Liver (tissue), 9 donors: ENCODE data around the gene SP2. TPM values are rescaled to one million over a fixed set of nuclear protein-coding genes. Genes with fewer than 3 reads are reported as not detected.

ENCODE experiments used
- DNase-seq: peaks from one replicate; pipeline ENCODE4 v3.0.0-alpha.2; 2017; ENCODE audit warnings: low spot score
- H3K27ac ChIP-seq, 2 donors: one replicate each; pipeline ENCODE4 v1.7.0; 2013; ENCODE audit warnings: inconsistent platforms in 2 of 2, low read length in 2 of 2, control low read depth in 1 of 2, low read depth in 1 of 2, mild to moderate bottlenecking in 1 of 2
- H3K27me3 ChIP-seq, 4 donors: one replicate each; pipeline versions ENCODE4 v1.6.1 to v1.7.0; 2013; ENCODE audit warnings: low read length in 3 of 4, inconsistent platforms in 1 of 4, mild to moderate bottlenecking in 1 of 4, moderate library complexity in 1 of 4; ENCODE audit not compliant: control insufficient read depth in 4 of 4, insufficient read depth in 4 of 4
- H3K36me3 ChIP-seq, 4 donors: one replicate each; pipeline versions ENCODE4 v1.6.1 to v1.7.0; 2013; ENCODE audit warnings: low read length in 3 of 4, mild to moderate bottlenecking in 3 of 4, low read depth in 1 of 4, moderate library complexity in 1 of 4; ENCODE audit not compliant: control insufficient read depth in 4 of 4, insufficient read depth in 3 of 4
- H3K4me1 ChIP-seq, 4 donors: one replicate each; pipeline versions ENCODE4 v1.6.1 to v1.7.0; 2013; ENCODE audit warnings: low read length in 3 of 4, mild to moderate bottlenecking in 3 of 4, moderate library complexity in 1 of 4; ENCODE audit not compliant: control insufficient read depth in 4 of 4, insufficient read depth in 4 of 4
- H3K4me3 ChIP-seq, 3 donors: one replicate each; pipeline versions ENCODE4 v1.6.1 to v1.7.0; 2013; ENCODE audit warnings: low read length in 3 of 3, control low read depth in 1 of 3, low read depth in 1 of 3, mild to moderate bottlenecking in 1 of 3
- H3K9ac ChIP-seq, 2 donors: one replicate each; pipeline ENCODE4 v1.7.0; 2013; ENCODE audit warnings: low read length in 2 of 2, mild to moderate bottlenecking in 2 of 2, moderate library complexity in 2 of 2, control low read depth in 1 of 2, low read depth in 1 of 2
- H3K9me3 ChIP-seq, 4 donors: one replicate each; pipeline versions ENCODE4 v1.6.1 to v1.7.0; 2013; ENCODE audit warnings: low read length in 3 of 4; ENCODE audit not compliant: control insufficient read depth in 4 of 4
- EGR1 ChIP-seq, 2 donors: IDR thresholded peaks; 2 replicates each; pipeline ENCODE4 v1.6.1; 2016 to 2018; ENCODE audit warnings: antibody characterized with exemption in 2 of 2, low read depth in 2 of 2
- FOXA1 ChIP-seq: IDR thresholded peaks from 2 replicates; pipeline ENCODE4 v1.6.1; 2016; ENCODE audit warnings: antibody characterized with exemption
- GABPA ChIP-seq, 2 donors: IDR thresholded peaks in 1 of 2; conservative IDR thresholded peaks in 1 of 2; 2 replicates each; pipeline ENCODE4 v1.6.1; 2016; ENCODE audit warnings: antibody characterized with exemption in 2 of 2, mild to moderate bottlenecking in 1 of 2, moderate library complexity in 1 of 2
- HNF4G ChIP-seq: IDR thresholded peaks from 2 replicates; pipeline ENCODE4 v1.6.1; 2016; ENCODE audit warnings: antibody characterized with exemption
- RAD21 ChIP-seq, 2 donors: IDR thresholded peaks; 2 replicates each; pipeline ENCODE4 v1.6.1; 2016; ENCODE audit warnings: antibody characterized with exemption in 2 of 2, mild to moderate bottlenecking in 2 of 2
- SP1 ChIP-seq: IDR thresholded peaks from 2 replicates; pipeline ENCODE4 v1.6.1; 2018; ENCODE audit warnings: antibody characterized with exemption, mild to moderate bottlenecking
- TAF1 ChIP-seq: conservative IDR thresholded peaks from 2 replicates; pipeline ENCODE4 v1.6.1; 2016; ENCODE audit warnings: antibody characterized with exemption, mild to moderate bottlenecking
- WGBS: extraction: QIAGEN DNeasy Blood & Tissue Kit; methylation state at CpG from one replicate; pipeline ENCODE4 v1.1.7; 2013; 5-methylcytosine and 5-hydroxymethylcytosine counted together
- polyA plus RNA-seq, 2 donors: library from polyadenylated mRNA; stranded (reverse) in 1 of 2; unstranded in 1 of 2; fragments of 200-250 nt in 1 of 2; fragments of >200 nt in 1 of 2; fragmentation: Nextera tagmentation in 1 of 2; extraction: Ambion mirVana in 1 of 2; gene quantifications; one replicate each; pipeline versions ENCODE4 v1.2.1 to v1.2.3, GENCODE V29; 2013 to 2015
- total RNA-seq, 2 donors: library from RNA; depleted of rRNA; stranded (reverse); fragments of >200 nt; gene quantifications; one replicate each; pipeline ENCODE4 v1.2.3, GENCODE V29; 2014
- TF ChIP-seq, protein P1 (sequence below): IDR thresholded peaks from 2 replicates; pipeline ENCODE4 v1.6.1; 2016; ENCODE audit warnings: antibody characterized with exemption, mild to moderate bottlenecking
- TF ChIP-seq, protein P2 (sequence below): fragments of 150-350 bp; IDR thresholded peaks from 2 replicates; pipeline ENCODE4 v1.5.1; 2017; ENCODE audit warnings: improper control_type of control experiment, low read depth, low read length; ENCODE audit not compliant: missing input control
- TF ChIP-seq, protein P3 (sequence below): IDR thresholded peaks from 2 replicates; pipeline ENCODE4 v1.6.1; 2016; ENCODE audit warnings: antibody characterized with exemption
- donor health status: healthy.
- donor health status: healthy.
- donor health status: healthy.
- donor health status: healthy.
- donor health status: healthy.

Gene SP2
- total and polyA plus RNA-seq, 4 donors, result 2.2 to 5.7 (median 3.8) TPM

DNA sequence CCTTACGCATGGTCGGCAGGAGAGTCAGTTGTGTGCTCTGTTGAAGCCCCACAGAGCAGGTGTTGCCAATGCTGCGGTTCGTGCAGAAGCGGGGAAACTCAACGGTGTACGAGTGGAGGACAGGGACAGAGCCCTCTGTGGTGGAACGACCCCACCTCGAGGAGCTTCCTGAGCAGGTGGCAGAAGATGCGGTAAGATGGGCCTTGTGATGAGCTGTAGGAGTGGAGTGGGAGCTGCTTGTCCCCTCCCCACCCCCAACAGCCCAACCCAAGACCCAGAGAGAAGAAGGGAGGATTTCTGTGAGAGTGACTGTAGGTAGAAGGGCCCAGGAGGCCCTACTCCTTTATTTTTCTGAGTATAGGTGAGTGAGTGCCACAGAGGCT, 79.8 kb downstream of the SP2 start:
- peaks cover 6 to 65% (median 52%) of the 10 kb centered on the region in 4 donors for H3K36me3 ChIP-seq
- 94% methylated on average over 10 of the region's 10 CpGs for WGBS

DNA sequence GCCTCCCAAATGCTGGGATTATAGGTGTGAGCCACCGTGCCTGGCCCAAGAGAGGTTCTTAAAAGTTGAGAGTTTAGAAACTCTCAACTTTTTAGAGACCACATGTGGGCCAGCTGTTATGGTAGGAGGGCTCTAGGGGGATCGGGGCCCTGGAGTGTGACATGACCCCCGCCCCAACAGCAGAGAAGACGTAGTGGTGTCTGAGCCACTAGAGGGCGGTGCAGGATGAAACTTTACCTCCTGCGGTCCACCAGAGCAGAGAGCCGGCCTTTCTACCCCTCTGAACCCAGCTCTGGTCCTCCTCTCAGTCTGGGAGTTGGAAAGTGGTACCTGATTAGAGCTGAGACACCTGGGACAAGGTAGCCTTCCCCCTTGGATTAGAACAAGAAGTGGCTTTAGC, 82.3 kb downstream of the SP2 start:
- peak; percentile 66 for DNase-seq
- Histone ChIP-seq H3K9me3 (no peaks in the 10 kb centered on the region), H3K36me3 (peaks cover 9 to 86% (median 68%) of the 10 kb centered on the region in 4 donors), H3K9ac (no peak overlapping the region), H3K4me3 (no peak overlapping the region), H3K27me3 (no peaks in the 10 kb centered on the region), H3K4me1 (peaks cover 0 to 5% (median 1%) of the 10 kb centered on the region in 4 donors), H3K27ac (no peak overlapping the region)
- TF ChIP-seq, protein P1, sequence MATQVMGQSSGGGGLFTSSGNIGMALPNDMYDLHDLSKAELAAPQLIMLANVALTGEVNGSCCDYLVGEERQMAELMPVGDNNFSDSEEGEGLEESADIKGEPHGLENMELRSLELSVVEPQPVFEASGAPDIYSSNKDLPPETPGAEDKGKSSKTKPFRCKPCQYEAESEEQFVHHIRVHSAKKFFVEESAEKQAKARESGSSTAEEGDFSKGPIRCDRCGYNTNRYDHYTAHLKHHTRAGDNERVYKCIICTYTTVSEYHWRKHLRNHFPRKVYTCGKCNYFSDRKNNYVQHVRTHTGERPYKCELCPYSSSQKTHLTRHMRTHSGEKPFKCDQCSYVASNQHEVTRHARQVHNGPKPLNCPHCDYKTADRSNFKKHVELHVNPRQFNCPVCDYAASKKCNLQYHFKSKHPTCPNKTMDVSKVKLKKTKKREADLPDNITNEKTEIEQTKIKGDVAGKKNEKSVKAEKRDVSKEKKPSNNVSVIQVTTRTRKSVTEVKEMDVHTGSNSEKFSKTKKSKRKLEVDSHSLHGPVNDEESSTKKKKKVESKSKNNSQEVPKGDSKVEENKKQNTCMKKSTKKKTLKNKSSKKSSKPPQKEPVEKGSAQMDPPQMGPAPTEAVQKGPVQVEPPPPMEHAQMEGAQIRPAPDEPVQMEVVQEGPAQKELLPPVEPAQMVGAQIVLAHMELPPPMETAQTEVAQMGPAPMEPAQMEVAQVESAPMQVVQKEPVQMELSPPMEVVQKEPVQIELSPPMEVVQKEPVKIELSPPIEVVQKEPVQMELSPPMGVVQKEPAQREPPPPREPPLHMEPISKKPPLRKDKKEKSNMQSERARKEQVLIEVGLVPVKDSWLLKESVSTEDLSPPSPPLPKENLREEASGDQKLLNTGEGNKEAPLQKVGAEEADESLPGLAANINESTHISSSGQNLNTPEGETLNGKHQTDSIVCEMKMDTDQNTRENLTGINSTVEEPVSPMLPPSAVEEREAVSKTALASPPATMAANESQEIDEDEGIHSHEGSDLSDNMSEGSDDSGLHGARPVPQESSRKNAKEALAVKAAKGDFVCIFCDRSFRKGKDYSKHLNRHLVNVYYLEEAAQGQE, result no peak
- TF ChIP-seq SP1 (no peak), FOXA1 (no peak), RAD21 (IDR thresholded peaks at IDR 0.05) (peak; percentile 65 to 75), HNF4G (no peak), EGR1 (IDR thresholded peaks at IDR 0.05; ENCODE audit: low read depth in 2 of 2) (no peak), TAF1 (no peak)
- TF ChIP-seq, protein P2, sequence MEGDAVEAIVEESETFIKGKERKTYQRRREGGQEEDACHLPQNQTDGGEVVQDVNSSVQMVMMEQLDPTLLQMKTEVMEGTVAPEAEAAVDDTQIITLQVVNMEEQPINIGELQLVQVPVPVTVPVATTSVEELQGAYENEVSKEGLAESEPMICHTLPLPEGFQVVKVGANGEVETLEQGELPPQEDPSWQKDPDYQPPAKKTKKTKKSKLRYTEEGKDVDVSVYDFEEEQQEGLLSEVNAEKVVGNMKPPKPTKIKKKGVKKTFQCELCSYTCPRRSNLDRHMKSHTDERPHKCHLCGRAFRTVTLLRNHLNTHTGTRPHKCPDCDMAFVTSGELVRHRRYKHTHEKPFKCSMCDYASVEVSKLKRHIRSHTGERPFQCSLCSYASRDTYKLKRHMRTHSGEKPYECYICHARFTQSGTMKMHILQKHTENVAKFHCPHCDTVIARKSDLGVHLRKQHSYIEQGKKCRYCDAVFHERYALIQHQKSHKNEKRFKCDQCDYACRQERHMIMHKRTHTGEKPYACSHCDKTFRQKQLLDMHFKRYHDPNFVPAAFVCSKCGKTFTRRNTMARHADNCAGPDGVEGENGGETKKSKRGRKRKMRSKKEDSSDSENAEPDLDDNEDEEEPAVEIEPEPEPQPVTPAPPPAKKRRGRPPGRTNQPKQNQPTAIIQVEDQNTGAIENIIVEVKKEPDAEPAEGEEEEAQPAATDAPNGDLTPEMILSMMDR, result peak; percentile 41
- WGBS, result 53% methylated on average over 7 of the region's 7 CpGs

More for the DNA sequence above, 79.8 kb downstream of the SP2 start:
- Histone ChIP-seq H3K9ac (no peak overlapping the region), H3K9me3 (no peaks in the 10 kb centered on the region), H3K4me3 (no peak overlapping the region), H3K27ac (no peak overlapping the region), H3K27me3 (no peaks in the 10 kb centered on the region), H3K4me1 (peaks cover 0 to 13% (median 9%) of the 10 kb centered on the region in 4 donors)
- no peak for TF ChIP-seq GABPA (IDR thresholded peaks at IDR 0.05 in 1 of 2, conservative IDR thresholded peaks at IDR 0.05 in 1 of 2)
- TF ChIP-seq, protein P3, sequence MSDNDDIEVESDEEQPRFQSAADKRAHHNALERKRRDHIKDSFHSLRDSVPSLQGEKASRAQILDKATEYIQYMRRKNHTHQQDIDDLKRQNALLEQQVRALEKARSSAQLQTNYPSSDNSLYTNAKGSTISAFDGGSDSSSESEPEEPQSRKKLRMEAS, result no peak
- DNase-seq, result no peak

Other genes starting within 250 kb of the SP2 start
- 100 to 1,000 TPM; 111 to 114 TPM for gene KPNB1, start 246.3 kb upstream of the SP2 start, total RNA-seq
- gene KPNB1, start 246.3 kb upstream of the SP2 start, polyA plus RNA-seq, result 10 to 100 TPM; 27.6 to 39.5 TPM
- gene TBKBP1, start 202.1 kb upstream of the SP2 start, total RNA-seq, result 1 to 10 TPM; 1.4 to 1.5 TPM
- gene TBKBP1, start 202.1 kb upstream of the SP2 start, polyA plus RNA-seq, result 1 to 10 TPM in 1 of 2 donors, under 1 TPM in 1; 0.25 to 2.0 TPM
- gene TBX21, start 163.0 kb upstream of the SP2 start, total RNA-seq, result under 1 TPM; 0.19 to 0.59 TPM
- gene TBX21, start 163.0 kb upstream of the SP2 start, polyA plus RNA-seq, result under 1 TPM in 1 of 2 donors, not detected in 1; 0.25 TPM
- gene OSBPL7, start 74.4 kb upstream of the SP2 start, total RNA-seq, result 1 to 10 TPM; 1.9 to 2.4 TPM
- under 1 TPM; 0.51 to 0.81 TPM for gene OSBPL7, start 74.4 kb upstream of the SP2 start, polyA plus RNA-seq
- gene MRPL10, start 64.7 kb upstream of the SP2 start, total RNA-seq, result 10 to 100 TPM; 10.2 to 10.6 TPM
- 10 to 100 TPM; 15.1 to 24.9 TPM for gene MRPL10, start 64.7 kb upstream of the SP2 start, polyA plus RNA-seq
- under 1 TPM; under 0.01 to 0.28 TPM for gene LRRC46, start 64.6 kb upstream of the SP2 start, total RNA-seq
- under 1 TPM; 0.36 to 0.43 TPM for gene LRRC46, start 64.6 kb upstream of the SP2 start, polyA plus RNA-seq
- gene SCRN2, start 55.0 kb upstream of the SP2 start, total RNA-seq, result 10 to 100 TPM; 17.8 to 21.4 TPM
- 10 to 100 TPM; 19.2 to 27.4 TPM for gene SCRN2, start 55.0 kb upstream of the SP2 start, polyA plus RNA-seq
- gene SP6, start 45.1 kb upstream of the SP2 start, total RNA-seq, result under 1 TPM; 0.08 to 0.09 TPM
- under 1 TPM; 0.03 to 0.04 TPM for gene SP6, start 45.1 kb upstream of the SP2 start, polyA plus RNA-seq
- gene PNPO, start 45.3 kb downstream of the SP2 start, total RNA-seq, result 100 to 1,000 TPM in 1 of 2 donors, 10 to 100 TPM in 1; 27.8 to 102 TPM
- 10 to 100 TPM; 49.7 to 52.9 TPM for gene PNPO, start 45.3 kb downstream of the SP2 start, polyA plus RNA-seq
- 10 to 100 TPM in 1 of 2 donors, 1 to 10 TPM in 1; 1.9 to 11.0 TPM for gene PRR15L, start 61.6 kb downstream of the SP2 start, total RNA-seq
- gene PRR15L, start 61.6 kb downstream of the SP2 start, polyA plus RNA-seq, result 1 to 10 TPM in 1 of 2 donors, under 1 TPM in 1; 0.83 to 1.8 TPM
- 100 to 1,000 TPM in 1 of 2 donors, 10 to 100 TPM in 1; 44.6 to 120 TPM for gene CDK5RAP3, start 74.9 kb downstream of the SP2 start, total RNA-seq
- 10 to 100 TPM; 52.7 to 96.8 TPM for gene CDK5RAP3, start 74.9 kb downstream of the SP2 start, polyA plus RNA-seq
- 10 to 100 TPM in 1 of 2 donors, 1 to 10 TPM in 1; 2.6 to 13.3 TPM for gene COPZ2, start 141.6 kb downstream of the SP2 start, total RNA-seq
- gene COPZ2, start 141.6 kb downstream of the SP2 start, polyA plus RNA-seq, result 10 to 100 TPM; 22.4 to 38.1 TPM
- gene NFE2L1, start 152.1 kb downstream of the SP2 start, total RNA-seq, result 10 to 100 TPM; 37.5 to 79.5 TPM
- gene NFE2L1, start 152.1 kb downstream of the SP2 start, polyA plus RNA-seq, result 10 to 100 TPM; 14.3 to 77.7 TPM
- gene CBX1, start 205.2 kb downstream of the SP2 start, total RNA-seq, result 10 to 100 TPM in 1 of 2 donors, 1 to 10 TPM in 1; 9.9 to 11.6 TPM
- 1 to 10 TPM; 3.4 to 9.4 TPM for gene CBX1, start 205.2 kb downstream of the SP2 start, polyA plus RNA-seq
- gene SNX11, start 211.5 kb downstream of the SP2 start, total RNA-seq, result 10 to 100 TPM in 1 of 2 donors, 1 to 10 TPM in 1; 7.9 to 11.4 TPM
- 1 to 10 TPM; 6.4 to 9.1 TPM for gene SNX11, start 211.5 kb downstream of the SP2 start, polyA plus RNA-seq